Uterus (tissue), 4 donors: Measurements from ENCODE around the gene MTX1. TPM values are rescaled to one million over a fixed set of nuclear protein-coding genes. Genes with fewer than 3 reads are reported as not detected.

Experiments
- DNase-seq, 2 donors: peaks; one replicate each; pipeline ENCODE4 v3.0.0-alpha.2; 2019 to 2020
- H3K27ac ChIP-seq, 2 donors: fragments of 200-600 bp; sonication (generic); 1 replicate in 1 of 2; 2 replicates in 1 of 2; pipeline ENCODE4 v1.5.1; 2016 to 2018
- H3K27me3 ChIP-seq, 2 donors: fragments of 200-600 bp; sonication (generic); one replicate each; pipeline ENCODE4 v1.5.1; 2018 to 2019; ENCODE audit warnings: control low read depth in 1 of 2
- H3K36me3 ChIP-seq, 2 donors: fragments of 200-600 bp; sonication (generic); one replicate each; pipeline ENCODE4 v1.5.1; 2019; ENCODE audit warnings: control low read depth in 1 of 2
- H3K4me1 ChIP-seq, 2 donors: fragments of 200-600 bp; sonication (generic); one replicate each; pipeline ENCODE4 v1.5.1; 2018 to 2019; ENCODE audit warnings: control low read depth in 1 of 2
- H3K4me3 ChIP-seq, 2 donors: fragments of 200-600 bp; sonication (generic); 1 replicate in 1 of 2; 2 replicates in 1 of 2; pipeline ENCODE4 v1.5.1; 2018 to 2019; ENCODE audit warnings: mild to moderate bottlenecking in 1 of 2
- H3K9me3 ChIP-seq, 2 donors: fragments of 200-600 bp; sonication (generic); one replicate each; pipeline ENCODE4 v1.5.1; 2019; ENCODE audit warnings: control low read depth in 1 of 2
- CTCF ChIP-seq, 4 experiments: fragments of 200-600 bp in 2 of 4; fragments of 450-650 bp in 2 of 4; sonication (generic) in 2 of 4; IDR thresholded peaks; one replicate each; pipeline ENCODE4 v1.5.1; 2016 to 2019; ENCODE audit warnings: antibody characterized with exemption in 4 of 4, mild to moderate bottlenecking in 2 of 4, moderate library complexity in 1 of 4
- POLR2A ChIP-seq, 2 donors: fragments of 450-650 bp; IDR thresholded peaks; one replicate each; pipeline ENCODE4 v1.6.1; 2016; ENCODE audit warnings: antibody characterized with exemption in 2 of 2, mild to moderate bottlenecking in 1 of 2, moderate library complexity in 1 of 2
- intact Hi-C: fragments of 100-400 bp; cut with DNase I; formaldehyde crosslinking; loops from one replicate; pipeline ENCODE4 v1.15.1; 2023; ENCODE audit warnings: low total_unique reads
- total RNA-seq, 4 donors: library from RNA; depleted of rRNA in 3 of 4; stranded (reverse); fragments of >200 nt in 3 of 4; gene quantifications; one replicate each; pipeline versions ENCODE4 v1.1.0 to v1.2.4, GENCODE V29; 2014 to 2023
- donor health status: DM: yes; HTN: yes; CAD: no.

Gene MTX1
- total RNA-seq, 4 donors from 2014 or later, result 9.7 to 62.4 (median 26.0) TPM

GRCh38 chr1:155176544-155177071 lies 31.9 kb upstream of the MTX1 start:
- Histone ChIP-seq H3K4me1 (peaks cover 0 to 4% of the 10 kb centered on the region in 2 donors), H3K9me3 (no peaks in the 10 kb centered on the region), H3K27ac (no peak overlapping the region), H3K4me3 (no peak overlapping the region), H3K36me3 (no peaks in the 10 kb centered on the region), H3K27me3 (no peaks in the 10 kb centered on the region)
- intact Hi-C loops, result loop anchor here (5.0 kb wide), 1 partner anchor 51 kb away; no protein-coding TSS in a partner anchor
- peak; percentile 81 to 83 for DNase-seq
- TF ChIP-seq POLR2A (IDR thresholded peaks at IDR 0.05) (no peak), CTCF (IDR thresholded peaks at IDR 0.05) (peak; percentile 88 to 92 (median 89))

- no peak for TF ChIP-seq CTCF (IDR thresholded peaks at IDR 0.05)
- no peak for TF ChIP-seq POLR2A (IDR thresholded peaks at IDR 0.05)
- Histone ChIP-seq H3K27ac (no peak overlapping the region), H3K9me3 (no peaks in the 10 kb centered on the region), H3K4me1 (peaks cover 0 to under 1% of the 10 kb centered on the region in 2 donors), H3K4me3 (no peak overlapping the region), H3K36me3 (no peaks in the 10 kb centered on the region), H3K27me3 (no peaks in the 10 kb centered on the region)
- intact Hi-C loops, result loop anchor here (5.0 kb wide), 1 partner anchor 50 kb away; no protein-coding TSS in a partner anchor
- peak in 1 of 2 donors; percentile 13 for DNase-seq
These were observed 31.1 kb upstream of the MTX1 start for GRCh38 chr1:155177192-155177917.

GRCh38 chr1:155177918-155178281 lies 30.6 kb upstream of the MTX1 start:
- Histone ChIP-seq H3K27me3 (no peaks in the 10 kb centered on the region), H3K4me3 (no peak overlapping the region), H3K4me1 (no peaks in the 10 kb centered on the region), H3K9me3 (no peaks in the 10 kb centered on the region), H3K36me3 (no peaks in the 10 kb centered on the region), H3K27ac (no peak overlapping the region)
- peak in 1 of 2 donors; percentile 11 for DNase-seq
- no peak for TF ChIP-seq POLR2A (IDR thresholded peaks at IDR 0.05)
- no peak for TF ChIP-seq CTCF (IDR thresholded peaks at IDR 0.05)
- intact Hi-C loops, result loop anchor here (5.0 kb wide), 1 partner anchor 49 kb away; no protein-coding TSS in a partner anchor

GRCh38 chr1:155178441-155179111 lies 29.9 kb upstream of the MTX1 start:
- H3K36me3 ChIP-seq, result no peaks in the 10 kb centered on the region
- no peak overlapping the region for H3K27ac ChIP-seq
- H3K27me3 ChIP-seq, result no peaks in the 10 kb centered on the region
- no peak for TF ChIP-seq POLR2A (IDR thresholded peaks at IDR 0.05)
- TF ChIP-seq CTCF (IDR thresholded peaks at IDR 0.05), result no peak
- H3K4me3 ChIP-seq, result no peak overlapping the region
- no peaks in the 10 kb centered on the region for H3K4me1 ChIP-seq
- peak in 1 of 2 donors; percentile 26 for DNase-seq
- no peaks in the 10 kb centered on the region for H3K9me3 ChIP-seq
- intact Hi-C loops, result loop anchor here (5.0 kb wide), 1 partner anchor 49 kb away; no protein-coding TSS in a partner anchor
